HG03108 (cell line): ENCODE results near the gene TMEM238L.

Source experiments
- ATAC-seq: cut with Tn5 transposase; IDR thresholded peaks from one replicate; pipeline ENCODE4 v1.9.1; 2021; ENCODE audit warnings: moderate library complexity; ENCODE audit not compliant: unreplicated experiment

The TMEM238L gene

DNA sequence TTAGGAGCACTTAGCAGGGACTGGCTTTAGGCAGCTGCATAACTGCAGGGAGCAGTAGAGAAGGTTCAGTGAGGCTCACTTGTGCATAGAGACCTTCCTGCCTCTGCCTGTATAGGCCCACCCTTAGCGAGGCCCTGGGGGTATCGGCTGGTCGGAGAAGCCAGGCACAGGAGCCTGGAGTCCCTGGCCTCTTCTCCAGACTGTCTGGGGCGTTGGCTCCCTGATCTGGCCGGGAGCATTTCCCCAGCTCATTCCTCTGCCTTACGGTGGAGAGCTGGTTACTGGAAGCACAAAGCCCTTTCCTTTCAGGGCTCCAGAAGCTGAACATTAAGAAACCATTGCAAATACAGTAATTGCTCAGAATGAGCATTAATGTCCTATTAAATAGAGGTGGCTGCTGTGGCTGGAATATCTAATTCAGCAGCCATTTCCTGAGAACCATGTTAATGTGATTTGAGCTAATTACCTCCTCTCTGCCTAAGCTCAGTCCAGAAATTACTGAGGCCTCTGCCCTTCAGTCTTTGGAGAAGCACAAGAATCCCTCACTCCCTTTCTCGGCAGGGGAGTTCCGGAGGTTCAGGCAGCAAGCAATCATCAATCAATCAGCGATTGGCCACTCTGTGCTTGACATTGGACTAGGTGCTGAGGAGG is 55.2 kb downstream of the TMEM238L start:
- ATAC-seq: no peak

DNA sequence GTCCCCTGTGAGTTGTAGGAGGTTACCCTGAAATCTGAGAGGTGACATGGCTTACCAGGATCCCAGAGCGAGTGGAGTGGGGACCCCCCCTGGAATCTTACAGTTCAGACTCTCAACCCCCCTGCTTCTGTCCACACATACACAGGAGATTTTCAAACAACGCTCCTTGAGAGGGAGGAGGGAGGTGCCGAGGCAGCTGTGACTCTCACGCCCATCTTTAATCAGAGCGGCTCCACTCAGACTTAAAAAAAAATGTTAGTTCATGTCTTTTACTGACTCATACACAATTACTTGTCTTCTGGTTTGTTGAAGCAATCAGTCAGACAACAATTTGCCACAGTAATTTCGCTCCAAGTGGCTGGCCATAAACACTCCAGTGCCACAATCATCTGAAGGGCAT is 58.7 kb downstream of the TMEM238L start:
- ATAC-seq: no peak
